Dermis microvascular lymphatic vessel endothelial cell (primary cell): ENCODE results near the gene F2RL2. TPM values are rescaled to one million over a fixed set of nuclear protein-coding genes. Genes with fewer than 3 reads are reported as not detected.
"Not testable (repeated sequence)": the region's sequence is repeated elsewhere in the genome, so short reads cannot be mapped to it uniquely, and the experiment has no call there.

ENCODE experiments used
- DNase-seq, 2 donors: peaks; one replicate each; pipeline versions ENCODE4 v3.0.0 to v3.0.0-alpha.2; 2010; ENCODE audit warnings: low read depth in 2 of 2
- total RNA-seq: library from RNA; depleted of rRNA; stranded (reverse); fragments of >200 nt; gene quantifications from 2 replicates; pipeline ENCODE4 v1.2.1, GENCODE V29; 2014

F2RL2 gene
- total RNA-seq, 1 donor from 2014 or later = 0.13 TPM

GRCh38 chr5:76622076-76622475 is 1.1 kb downstream of the F2RL2 start:
- DNase-seq = no peak

- DNase-seq = no peak
Observed at GRCh38 chr5:76620166-76620565, 3.0 kb downstream of the F2RL2 start.

GRCh38 chr5:76617675-76618074 is 5.5 kb downstream of the F2RL2 start:
- DNase-seq = no peak

GRCh38 chr5:76617229-76617628 is 6.0 kb downstream of the F2RL2 start:
- DNase-seq = no peak

- no peak for DNase-seq
Observed at GRCh38 chr5:76616206-76616605, 7.0 kb downstream of the F2RL2 start.

GRCh38 chr5:76615759-76616158 is 7.4 kb downstream of the F2RL2 start:
- no peak for DNase-seq

GRCh38 chr5:76612942-76613341 is 10.3 kb downstream of the F2RL2 start:
- DNase-seq = no peak

GRCh38 chr5:76610196-76610595 is 13.0 kb downstream of the F2RL2 start:
- DNase-seq = no peak

GRCh38 chr5:76608833-76609232 is 14.4 kb downstream of the F2RL2 start:
- peak; percentile 32 to 71 for DNase-seq

GRCh38 chr5:76607353-76607871 is 15.8 kb downstream of the F2RL2 start:
- no peak for DNase-seq

- DNase-seq = no peak
Observed at GRCh38 chr5:76606701-76607100, 16.5 kb downstream of the F2RL2 start.

- peak in 1 of 2 donors; percentile 49 for DNase-seq
Observed at GRCh38 chr5:76604838-76605237, 18.4 kb downstream of the F2RL2 start.

- not testable (repeated sequence) for DNase-seq
Observed at GRCh38 chr5:76603991-76604390, 19.2 kb downstream of the F2RL2 start.

- peak in 1 of 2 donors; percentile 60 for DNase-seq
Observed at GRCh38 chr5:76602094-76602726, 21.0 kb downstream of the F2RL2 start.

GRCh38 chr5:76601470-76601869 is 21.7 kb downstream of the F2RL2 start:
- peak; percentile 56 to 79 for DNase-seq

GRCh38 chr5:76600716-76601115 is 22.5 kb downstream of the F2RL2 start:
- no peak for DNase-seq

GRCh38 chr5:76598531-76598930 is 24.7 kb downstream of the F2RL2 start:
- DNase-seq = no peak

GRCh38 chr5:76595755-76596481 is 27.3 kb downstream of the F2RL2 start:
- no peak for DNase-seq

- DNase-seq = no peak
Observed at GRCh38 chr5:76594107-76594506, 29.1 kb downstream of the F2RL2 start.

GRCh38 chr5:76592692-76593091 is 30.5 kb downstream of the F2RL2 start:
- no peak for DNase-seq

- no peak for DNase-seq
Observed at GRCh38 chr5:76591366-76591765, 31.8 kb downstream of the F2RL2 start.

GRCh38 chr5:76590027-76590426 is 33.2 kb downstream of the F2RL2 start:
- DNase-seq = no peak

GRCh38 chr5:76586531-76586930 is 36.7 kb downstream of the F2RL2 start:
- DNase-seq = no peak
